HepG2 (cell line): ENCODE data around the gene MAP2K6.

Experiments used
- ASH2L ChIP-seq: fragments of 300-600, 200-600 bp; sonication (generic); IDR thresholded peaks from 2 replicates; pipeline ENCODE4 v1.7.0; 2017; ENCODE audit warnings: low read depth, mild to moderate bottlenecking, moderate library complexity, mixed read lengths, low read length; ENCODE audit not compliant: insufficient read length
- CBX1 ChIP-seq: IDR thresholded peaks from one replicate; pipeline ENCODE4 v1.6.1; 2016; ENCODE audit warnings: antibody characterized with exemption, low read depth
- NFYB ChIP-seq: sonication (generic); formaldehyde crosslinking; IDR thresholded peaks from 2 replicates; pipeline ENCODE4 v1.4.0; 2020; ENCODE audit warnings: missing genetic modification reagents
- NR2F1 ChIP-seq, 2 experiments: fragments of 450-650 bp in 1 of 2; formaldehyde crosslinking in 1 of 2; IDR thresholded peaks; 2 replicates each; pipeline versions ENCODE4 v1.5.0 to v1.6.1; 2016 to 2020; ENCODE audit warnings: mild to moderate bottlenecking in 1 of 2, missing compliant biosample characterization in 1 of 2, missing genetic modification reagents in 1 of 2, moderate library complexity in 1 of 2
- ZKSCAN8 ChIP-seq: IDR thresholded peaks from 2 replicates; pipeline ENCODE4 v1.6.1; 2016; ENCODE audit warnings: borderline replicate concordance, missing genetic modification reagents, missing compliant biosample characterization
- ZNF292 ChIP-seq: sonication (generic); formaldehyde crosslinking; IDR thresholded peaks from 2 replicates; pipeline ENCODE4 v1.8.1; 2022; ENCODE audit warnings: mild to moderate bottlenecking, low read depth, missing genetic modification reagents, borderline replicate concordance
- ZNF484 ChIP-seq: sonication (generic); formaldehyde crosslinking; IDR thresholded peaks from 2 replicates; pipeline ENCODE4 v1.5.1; 2020; ENCODE audit warnings: mild to moderate bottlenecking, low read depth, missing genetic modification reagents, borderline replicate concordance
- ZNF720 ChIP-seq: sonication (generic); formaldehyde crosslinking; IDR thresholded peaks from 2 replicates; pipeline ENCODE4 v1.4.0; 2020; ENCODE audit warnings: missing genetic modification reagents
- TF ChIP-seq, protein P1 (sequence below): sonication (generic); formaldehyde crosslinking; IDR thresholded peaks from 2 replicates; pipeline ENCODE4 v1.8.1; 2022; ENCODE audit warnings: low read depth, mild to moderate bottlenecking, missing genetic modification reagents
- TF ChIP-seq, protein P2 (sequence below): sonication (generic); formaldehyde crosslinking; IDR thresholded peaks from 2 replicates; pipeline ENCODE4 v1.5.0; 2020; ENCODE audit warnings: mild to moderate bottlenecking, missing genetic modification reagents, moderate library complexity
- TF ChIP-seq, protein P3 (sequence below), 2 experiments: IDR thresholded peaks; 2 replicates each; pipeline ENCODE4 v1.6.1; 2011 to 2012; ENCODE audit warnings: low read length in 2 of 2, borderline replicate concordance in 1 of 2, low read depth in 1 of 2, mild to moderate bottlenecking in 1 of 2, moderate library complexity in 1 of 2
- TF ChIP-seq, protein P4 (sequence below): sonication (generic); formaldehyde crosslinking; IDR thresholded peaks from 2 replicates; pipeline ENCODE4 v1.4.0; 2020; ENCODE audit warnings: mild to moderate bottlenecking, missing genetic modification reagents

DNA sequence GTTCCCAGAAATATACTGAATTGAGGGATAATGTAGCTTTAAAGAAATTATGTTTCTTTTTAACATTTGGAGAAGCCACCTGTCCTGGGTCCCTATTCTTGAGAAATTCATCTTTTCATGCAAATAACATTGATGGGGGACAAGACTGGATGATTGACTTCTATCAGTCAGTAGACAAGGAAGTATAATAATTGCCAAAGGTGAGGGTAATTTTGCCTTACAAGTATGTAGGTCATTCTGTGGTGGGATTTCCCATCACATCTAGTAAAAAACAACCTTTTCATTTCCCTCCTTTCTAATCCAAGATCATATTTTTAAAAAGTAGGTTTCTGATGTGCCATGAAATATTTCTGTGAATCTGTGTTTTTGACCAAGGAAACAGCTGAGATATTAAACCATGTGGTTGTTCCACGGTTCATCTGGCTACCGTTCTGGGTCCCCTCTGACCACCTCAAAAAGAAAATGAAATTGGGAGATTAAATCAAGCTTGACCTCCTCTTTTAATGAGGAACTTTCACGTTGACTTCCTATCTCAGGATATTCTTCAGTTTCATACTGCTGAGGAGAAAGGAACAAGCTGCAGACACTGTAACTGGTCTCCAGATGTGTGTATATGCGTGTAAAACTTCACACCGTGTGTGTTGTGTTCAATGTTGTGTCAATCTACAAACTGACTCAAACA lies 138.6 kb downstream of the MAP2K6 start:
- TF ChIP-seq, protein P1, sequence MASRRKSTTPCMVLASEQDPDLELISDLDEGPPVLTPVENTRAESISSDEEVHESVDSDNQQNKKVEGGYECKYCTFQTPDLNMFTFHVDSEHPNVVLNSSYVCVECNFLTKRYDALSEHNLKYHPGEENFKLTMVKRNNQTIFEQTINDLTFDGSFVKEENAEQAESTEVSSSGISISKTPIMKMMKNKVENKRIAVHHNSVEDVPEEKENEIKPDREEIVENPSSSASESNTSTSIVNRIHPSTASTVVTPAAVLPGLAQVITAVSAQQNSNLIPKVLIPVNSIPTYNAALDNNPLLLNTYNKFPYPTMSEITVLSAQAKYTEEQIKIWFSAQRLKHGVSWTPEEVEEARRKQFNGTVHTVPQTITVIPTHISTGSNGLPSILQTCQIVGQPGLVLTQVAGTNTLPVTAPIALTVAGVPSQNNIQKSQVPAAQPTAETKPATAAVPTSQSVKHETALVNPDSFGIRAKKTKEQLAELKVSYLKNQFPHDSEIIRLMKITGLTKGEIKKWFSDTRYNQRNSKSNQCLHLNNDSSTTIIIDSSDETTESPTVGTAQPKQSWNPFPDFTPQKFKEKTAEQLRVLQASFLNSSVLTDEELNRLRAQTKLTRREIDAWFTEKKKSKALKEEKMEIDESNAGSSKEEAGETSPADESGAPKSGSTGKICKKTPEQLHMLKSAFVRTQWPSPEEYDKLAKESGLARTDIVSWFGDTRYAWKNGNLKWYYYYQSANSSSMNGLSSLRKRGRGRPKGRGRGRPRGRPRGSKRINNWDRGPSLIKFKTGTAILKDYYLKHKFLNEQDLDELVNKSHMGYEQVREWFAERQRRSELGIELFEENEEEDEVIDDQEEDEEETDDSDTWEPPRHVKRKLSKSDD (CRISPR knock-in tag): no peak
- TF ChIP-seq ZNF292 (CRISPR knock-in tag) (no peak), NR2F1 (CRISPR knock-in tag; IDR thresholded peaks at IDR 0.05) (no peak), ASH2L (no peak), ZNF484 (CRISPR knock-in tag) (no peak), NFYB (CRISPR knock-in tag) (no peak), ZNF720 (CRISPR knock-in tag) (no peak), ZKSCAN8 (CRISPR knock-in tag) (no peak), CBX1 (no peak)
- TF ChIP-seq, protein P2, sequence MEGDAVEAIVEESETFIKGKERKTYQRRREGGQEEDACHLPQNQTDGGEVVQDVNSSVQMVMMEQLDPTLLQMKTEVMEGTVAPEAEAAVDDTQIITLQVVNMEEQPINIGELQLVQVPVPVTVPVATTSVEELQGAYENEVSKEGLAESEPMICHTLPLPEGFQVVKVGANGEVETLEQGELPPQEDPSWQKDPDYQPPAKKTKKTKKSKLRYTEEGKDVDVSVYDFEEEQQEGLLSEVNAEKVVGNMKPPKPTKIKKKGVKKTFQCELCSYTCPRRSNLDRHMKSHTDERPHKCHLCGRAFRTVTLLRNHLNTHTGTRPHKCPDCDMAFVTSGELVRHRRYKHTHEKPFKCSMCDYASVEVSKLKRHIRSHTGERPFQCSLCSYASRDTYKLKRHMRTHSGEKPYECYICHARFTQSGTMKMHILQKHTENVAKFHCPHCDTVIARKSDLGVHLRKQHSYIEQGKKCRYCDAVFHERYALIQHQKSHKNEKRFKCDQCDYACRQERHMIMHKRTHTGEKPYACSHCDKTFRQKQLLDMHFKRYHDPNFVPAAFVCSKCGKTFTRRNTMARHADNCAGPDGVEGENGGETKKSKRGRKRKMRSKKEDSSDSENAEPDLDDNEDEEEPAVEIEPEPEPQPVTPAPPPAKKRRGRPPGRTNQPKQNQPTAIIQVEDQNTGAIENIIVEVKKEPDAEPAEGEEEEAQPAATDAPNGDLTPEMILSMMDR (CRISPR knock-in tag): no peak
- TF ChIP-seq, protein P3, sequence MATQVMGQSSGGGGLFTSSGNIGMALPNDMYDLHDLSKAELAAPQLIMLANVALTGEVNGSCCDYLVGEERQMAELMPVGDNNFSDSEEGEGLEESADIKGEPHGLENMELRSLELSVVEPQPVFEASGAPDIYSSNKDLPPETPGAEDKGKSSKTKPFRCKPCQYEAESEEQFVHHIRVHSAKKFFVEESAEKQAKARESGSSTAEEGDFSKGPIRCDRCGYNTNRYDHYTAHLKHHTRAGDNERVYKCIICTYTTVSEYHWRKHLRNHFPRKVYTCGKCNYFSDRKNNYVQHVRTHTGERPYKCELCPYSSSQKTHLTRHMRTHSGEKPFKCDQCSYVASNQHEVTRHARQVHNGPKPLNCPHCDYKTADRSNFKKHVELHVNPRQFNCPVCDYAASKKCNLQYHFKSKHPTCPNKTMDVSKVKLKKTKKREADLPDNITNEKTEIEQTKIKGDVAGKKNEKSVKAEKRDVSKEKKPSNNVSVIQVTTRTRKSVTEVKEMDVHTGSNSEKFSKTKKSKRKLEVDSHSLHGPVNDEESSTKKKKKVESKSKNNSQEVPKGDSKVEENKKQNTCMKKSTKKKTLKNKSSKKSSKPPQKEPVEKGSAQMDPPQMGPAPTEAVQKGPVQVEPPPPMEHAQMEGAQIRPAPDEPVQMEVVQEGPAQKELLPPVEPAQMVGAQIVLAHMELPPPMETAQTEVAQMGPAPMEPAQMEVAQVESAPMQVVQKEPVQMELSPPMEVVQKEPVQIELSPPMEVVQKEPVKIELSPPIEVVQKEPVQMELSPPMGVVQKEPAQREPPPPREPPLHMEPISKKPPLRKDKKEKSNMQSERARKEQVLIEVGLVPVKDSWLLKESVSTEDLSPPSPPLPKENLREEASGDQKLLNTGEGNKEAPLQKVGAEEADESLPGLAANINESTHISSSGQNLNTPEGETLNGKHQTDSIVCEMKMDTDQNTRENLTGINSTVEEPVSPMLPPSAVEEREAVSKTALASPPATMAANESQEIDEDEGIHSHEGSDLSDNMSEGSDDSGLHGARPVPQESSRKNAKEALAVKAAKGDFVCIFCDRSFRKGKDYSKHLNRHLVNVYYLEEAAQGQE (IDR thresholded peaks at IDR 0.05; ENCODE audit: borderline replicate concordance in 1 of 2, low read depth in 1 of 2, low read length in 2 of 2): no peak
- TF ChIP-seq, protein P4, sequence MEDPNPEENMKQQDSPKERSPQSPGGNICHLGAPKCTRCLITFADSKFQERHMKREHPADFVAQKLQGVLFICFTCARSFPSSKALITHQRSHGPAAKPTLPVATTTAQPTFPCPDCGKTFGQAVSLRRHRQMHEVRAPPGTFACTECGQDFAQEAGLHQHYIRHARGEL (CRISPR knock-in tag): no peak
